ENCODE measurements around the gene NRXN3.

DNA sequence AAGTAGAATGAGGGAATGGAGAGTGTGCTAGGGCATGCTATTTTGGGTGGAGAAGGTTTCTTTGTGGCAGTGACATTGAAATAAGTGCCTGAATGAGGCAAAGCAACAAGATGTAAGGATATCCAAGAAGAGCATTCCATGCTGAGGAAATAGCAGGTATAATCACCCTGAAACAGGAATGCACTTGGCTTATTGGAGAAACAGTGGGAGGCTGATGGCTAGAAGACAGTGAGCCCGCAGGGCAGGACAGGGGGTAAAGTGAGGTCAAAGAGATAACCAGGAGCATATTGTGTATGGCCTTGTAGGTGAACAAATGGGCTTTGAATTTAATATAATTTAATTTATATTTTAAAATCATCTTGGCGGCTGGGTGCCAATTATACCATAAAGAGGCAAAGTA lies 1164.1 kb downstream of the NRXN3 start:
- TF ChIP-seq CTCF (IDR thresholded peaks at IDR 0.05 in 2 of 3, conservative IDR thresholded peaks at IDR 0.05 in 1 of 3; ENCODE audit: borderline replicate concordance in 1 of 3, insufficient read depth in 1 of 3, low read depth in 2 of 3, low read length in 2 of 3) (no peak), ZFX (IDR thresholded peaks at IDR 0.05) (no peak), EZH2phosphoT487 (IDR thresholded peaks at IDR 0.05; ENCODE audit: borderline replicate concordance) (no peak), JUND (IDR thresholded peaks at IDR 0.05) (no peak), ZNF274 (IDR thresholded peaks at IDR 0.05; ENCODE audit: low read depth, low read length) (no peak), EZH2 (IDR thresholded peaks at IDR 0.05) (no peak), CEBPB (IDR thresholded peaks at IDR 0.05; ENCODE audit: low read depth) (no peak), SIN3A (IDR thresholded peaks at IDR 0.05; ENCODE audit: low read depth) (no peak), POLR2AphosphoS5 (IDR thresholded peaks at IDR 0.05; ENCODE audit: low read depth, low read length) (no peak), FOSL1 (IDR thresholded peaks at IDR 0.05; ENCODE audit: low read depth) (no peak), POLR2A (IDR thresholded peaks at IDR 0.05; ENCODE audit: borderline replicate concordance, extremely low read depth, insufficient read depth, insufficient read length) (no peak)

Data from HCT116 (cell line).